Measurements from ENCODE around the gene PRICKLE2.

DNA sequence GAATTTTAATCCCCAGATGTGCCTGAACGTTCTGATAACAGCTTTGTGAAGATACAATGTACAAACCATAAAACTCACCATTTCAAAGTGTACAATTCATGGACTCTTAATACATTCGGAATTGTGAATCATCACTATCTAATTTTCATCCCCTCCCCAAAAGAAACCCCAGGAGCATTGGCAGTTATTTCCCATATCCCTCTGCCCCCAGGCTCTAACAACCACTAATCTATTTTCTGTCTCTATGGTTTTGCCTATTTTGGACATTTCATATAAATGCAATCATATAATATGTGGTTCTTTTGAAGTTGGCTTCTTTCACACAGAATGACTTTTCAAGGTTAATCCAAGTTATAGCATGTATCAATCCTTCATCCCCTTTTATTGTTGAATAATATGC is 25.3 kb downstream of the PRICKLE2 start:
- TF ChIP-seq, protein P1, sequence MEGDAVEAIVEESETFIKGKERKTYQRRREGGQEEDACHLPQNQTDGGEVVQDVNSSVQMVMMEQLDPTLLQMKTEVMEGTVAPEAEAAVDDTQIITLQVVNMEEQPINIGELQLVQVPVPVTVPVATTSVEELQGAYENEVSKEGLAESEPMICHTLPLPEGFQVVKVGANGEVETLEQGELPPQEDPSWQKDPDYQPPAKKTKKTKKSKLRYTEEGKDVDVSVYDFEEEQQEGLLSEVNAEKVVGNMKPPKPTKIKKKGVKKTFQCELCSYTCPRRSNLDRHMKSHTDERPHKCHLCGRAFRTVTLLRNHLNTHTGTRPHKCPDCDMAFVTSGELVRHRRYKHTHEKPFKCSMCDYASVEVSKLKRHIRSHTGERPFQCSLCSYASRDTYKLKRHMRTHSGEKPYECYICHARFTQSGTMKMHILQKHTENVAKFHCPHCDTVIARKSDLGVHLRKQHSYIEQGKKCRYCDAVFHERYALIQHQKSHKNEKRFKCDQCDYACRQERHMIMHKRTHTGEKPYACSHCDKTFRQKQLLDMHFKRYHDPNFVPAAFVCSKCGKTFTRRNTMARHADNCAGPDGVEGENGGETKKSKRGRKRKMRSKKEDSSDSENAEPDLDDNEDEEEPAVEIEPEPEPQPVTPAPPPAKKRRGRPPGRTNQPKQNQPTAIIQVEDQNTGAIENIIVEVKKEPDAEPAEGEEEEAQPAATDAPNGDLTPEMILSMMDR (conservative IDR thresholded peaks at IDR 0.05 in 1 of 2, IDR thresholded peaks at IDR 0.05 in 1 of 2; ENCODE audit: low read depth in 1 of 2, low read length in 2 of 2) = no peak
- TF ChIP-seq EZH2 (IDR thresholded peaks at IDR 0.05; ENCODE audit: low read length, missing control alignments) = no peak
